Melanocyte of skin (primary cell): ENCODE measurements around the gene RMC1. TPM values are rescaled to one million over a fixed set of nuclear protein-coding genes. Genes with fewer than 3 reads are reported as not detected.

ENCODE experiments used
- small RNA-seq, 2 donors: library from RNA; depleted of rRNA; stranded (forward); fragments of <200 nt; gene quantifications; one replicate each; pipeline ENCODE3, GENCODE V24; 2012
- total RNA-seq, 2 donors: library from RNA; depleted of rRNA; stranded (reverse); fragments of >200 nt; gene quantifications; 2 replicates each; pipeline ENCODE4 v1.2.3, GENCODE V29; 2012

The RMC1 gene
- total RNA-seq, result 10 to 100 TPM; 32.0 to 46.0 TPM

DNA sequence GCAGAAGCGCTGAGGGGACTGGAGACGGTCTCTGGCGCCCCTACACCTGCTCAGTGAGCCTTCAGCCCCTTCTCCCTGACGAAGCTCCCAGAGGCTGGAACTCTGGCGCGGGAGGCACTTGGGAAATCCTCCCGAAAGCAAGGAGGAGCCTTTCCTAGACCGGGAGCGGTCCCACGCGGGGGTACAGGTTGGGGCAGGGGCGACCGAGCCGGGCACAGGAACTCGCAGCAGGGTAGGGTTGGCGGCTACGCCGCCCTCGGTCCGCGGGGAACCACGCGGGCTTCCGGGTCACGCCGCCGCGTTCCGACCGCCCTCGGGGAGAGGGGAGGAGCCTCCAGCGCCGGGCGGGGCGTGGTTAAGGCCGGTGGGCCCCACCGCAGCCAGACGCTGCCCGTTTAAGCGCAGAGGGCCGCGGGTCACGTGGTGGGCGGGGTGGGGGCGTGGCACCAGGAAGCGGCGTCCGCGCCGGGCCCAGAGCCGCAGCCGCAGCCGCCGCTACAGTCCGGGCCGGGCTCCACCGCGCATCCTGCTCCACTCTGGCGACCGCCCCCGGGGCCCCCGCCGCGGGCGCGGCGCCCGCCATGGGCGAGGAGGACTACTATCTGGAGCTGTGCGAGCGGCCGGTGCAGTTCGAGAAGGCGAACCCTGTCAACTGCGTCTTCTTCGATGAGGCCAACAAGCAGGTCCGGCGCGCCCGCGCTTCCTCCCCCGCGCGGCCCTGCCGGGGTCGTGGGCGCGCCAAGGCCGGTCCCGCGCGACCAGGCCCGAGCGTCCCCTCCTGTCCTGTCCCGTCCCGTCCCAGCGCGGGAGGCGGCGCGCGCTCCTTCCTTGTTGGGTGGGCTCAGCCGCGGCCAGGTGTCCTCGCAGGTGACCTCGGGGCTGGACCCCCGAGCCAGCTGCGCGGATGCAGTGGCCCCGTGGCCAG is at the start of gene RMC1:
RMC1 (plus strand) TSS at position 474 of the 925 bp plus-strand sequence; CDS start at position 582, 108 bp downstream.

Small RNA genes lying within 50 kb of the gene (small RNA-seq; reads per million reads assigned to genes)
- gene AC026634.1 (0 reads per million in 2 donors), gene RF00019 (0 reads per million in 2 donors)

Other genes starting within 250 kb of the RMC1 start
- gene RIOK3, start 50.2 kb upstream of the RMC1 start, total RNA-seq, result 10 to 100 TPM; 25.3 to 34.1 TPM
- gene NPC1, start 83.0 kb downstream of the RMC1 start, total RNA-seq, result 100 to 1,000 TPM in 1 of 2 donors, 10 to 100 TPM in 1; 84.7 to 187 TPM
- gene ANKRD29, start 159.4 kb downstream of the RMC1 start, total RNA-seq, result under 1 TPM; under 0.01 to 0.34 TPM
- under 1 TPM; under 0.01 to 0.34 TPM for gene LAMA3, start 185.9 kb downstream of the RMC1 start, total RNA-seq